CD14-positive monocyte (primary cell): Measurements from ENCODE around the gene ACVR2B. TPM values are rescaled to one million over a fixed set of nuclear protein-coding genes. Genes with fewer than 3 reads are reported as not detected.

Experiments
- DNase-seq, 3 donors: peaks; one replicate each; pipeline ENCODE4 v3.0.0-alpha.2; 2011 to 2022
- H2AFZ ChIP-seq: 2 replicates; pipeline ENCODE4 v1.6.0; 2012; ENCODE audit warnings: mild to moderate bottlenecking, low read depth, low read length, inconsistent platforms; ENCODE audit not compliant: insufficient read depth, poor library complexity, severe bottlenecking
- H3K27ac ChIP-seq, 2 donors: 1 replicate in 1 of 2; 2 replicates in 1 of 2; pipeline ENCODE4 v1.5.1; 2012 to 2013; ENCODE audit warnings: low read length in 2 of 2, control low read depth in 1 of 2, inconsistent platforms in 1 of 2, low read depth in 1 of 2, mild to moderate bottlenecking in 1 of 2
- H3K27me3 ChIP-seq, 2 donors: one replicate each; pipeline versions ENCODE4 v1.6.0 to v1.6.1; 2011 to 2013; ENCODE audit warnings: low read length in 2 of 2; ENCODE audit not compliant: control insufficient read depth in 2 of 2, insufficient read depth in 2 of 2
- H3K36me3 ChIP-seq, 2 donors: replicated peaks in 1 of 2; 1 replicate in 1 of 2; 2 replicates in 1 of 2; pipeline versions ENCODE4 v1.5.1 to v1.6.1; 2012 to 2013; ENCODE audit warnings: low read length in 2 of 2, control low read depth in 1 of 2, inconsistent platforms in 1 of 2, mild to moderate bottlenecking in 1 of 2; ENCODE audit not compliant: insufficient read depth in 2 of 2, control insufficient read depth in 1 of 2
- H3K4me1 ChIP-seq, 2 donors: 1 replicate in 1 of 2; 2 replicates in 1 of 2; pipeline versions ENCODE4 v1.5.1 to v1.6.1; 2012 to 2013; ENCODE audit warnings: low read length in 2 of 2, control low read depth in 1 of 2, inconsistent platforms in 1 of 2, mild to moderate bottlenecking in 1 of 2, moderate library complexity in 1 of 2; ENCODE audit not compliant: insufficient read depth in 2 of 2, control insufficient read depth in 1 of 2
- H3K4me2 ChIP-seq: replicated peaks from 2 replicates; pipeline ENCODE3; 2012; ENCODE audit warnings: low read length, moderate library complexity, mild to moderate bottlenecking; ENCODE audit not compliant: poor library complexity, severe bottlenecking; ENCODE audit errors: extremely low read depth
- H3K4me3 ChIP-seq, 3 experiments: fragments of 200-600 bp in 1 of 3; sonication (generic) in 1 of 3; replicated peaks in 1 of 3; 1 replicate in 2 of 3; 2 replicates in 1 of 3; pipeline ENCODE4 v1.5.1; 2011 to 2013; ENCODE audit warnings: low read length in 3 of 3, mild to moderate bottlenecking in 3 of 3, control low read depth in 2 of 3, low read depth in 2 of 3, inconsistent platforms in 1 of 3, moderate library complexity in 1 of 3
- H3K79me2 ChIP-seq: 2 replicates; pipeline ENCODE4 v1.6.0; 2012; ENCODE audit warnings: mild to moderate bottlenecking, control low read depth, inconsistent platforms, low read length, moderate library complexity; ENCODE audit not compliant: insufficient read depth
- H3K9ac ChIP-seq: 2 replicates; pipeline ENCODE4 v1.6.0; 2017; ENCODE audit warnings: low read length, mild to moderate bottlenecking; ENCODE audit not compliant: insufficient read depth, poor library complexity, severe bottlenecking
- H3K9me3 ChIP-seq, 2 donors: replicated peaks in 1 of 2; 1 replicate in 1 of 2; 2 replicates in 1 of 2; pipeline versions ENCODE4 v1.5.1 to v1.6.1; 2012 to 2013; ENCODE audit warnings: low read length in 2 of 2, control low read depth in 1 of 2; ENCODE audit not compliant: control insufficient read depth in 1 of 2, insufficient read depth in 1 of 2
- H4K20me1 ChIP-seq: 2 replicates; pipeline ENCODE4 v1.6.0; 2012; ENCODE audit warnings: mild to moderate bottlenecking, low read length, control low read depth, moderate library complexity; ENCODE audit not compliant: insufficient read depth
- H3K27ac Mint-ChIP-seq, 7 donors: one replicate each; pipeline ENCODE4 v1.8.0; 2020; ENCODE audit warnings: mild to moderate bottlenecking in 7 of 7, mixed read lengths in 7 of 7, moderate library complexity in 6 of 7, inconsistent platforms in 2 of 7
- H3K27me3 Mint-ChIP-seq, 3 donors: one replicate each; pipeline ENCODE4 v1.8.0; 2021 to 2022; ENCODE audit warnings: low read depth in 3 of 3, mild to moderate bottlenecking in 3 of 3, mixed read lengths in 3 of 3, moderate library complexity in 3 of 3, inconsistent platforms in 1 of 3
- H3K36me3 Mint-ChIP-seq, 2 donors: one replicate each; pipeline ENCODE4 v1.8.0; 2020; ENCODE audit warnings: mixed read lengths in 2 of 2, inconsistent platforms in 1 of 2, mild to moderate bottlenecking in 1 of 2
- H3K4me1 Mint-ChIP-seq: one replicate; pipeline ENCODE4 v1.8.0; 2020; ENCODE audit warnings: mild to moderate bottlenecking, mixed read lengths
- H3K4me3 Mint-ChIP-seq, 2 donors: one replicate each; pipeline ENCODE4 v1.8.0; 2020; ENCODE audit warnings: mild to moderate bottlenecking in 2 of 2, mixed read lengths in 2 of 2, moderate library complexity in 1 of 2
- H3K9me3 Mint-ChIP-seq, 7 donors: one replicate each; pipeline ENCODE4 v1.8.0; 2020 to 2022; ENCODE audit warnings: mixed read lengths in 7 of 7, mild to moderate bottlenecking in 6 of 7, moderate library complexity in 6 of 7, inconsistent platforms in 2 of 7
- WGBS: methylation state at CpG from one replicate; pipeline ENCODE4 v1.1.5; 2013; ENCODE audit warnings: missing lambda C conversion rate; ENCODE audit not compliant: insufficient coverage; 5-methylcytosine and 5-hydroxymethylcytosine counted together
- intact Hi-C, 2 donors: fragments of 100-400 bp; cut with micrococcal nuclease; formaldehyde crosslinking; loops; one replicate each; pipeline versions ENCODE4 v1.15.0 to v1.15.1; 2023
- polyA plus RNA-seq, 3 donors: library from polyadenylated mRNA; depleted of rRNA in 1 of 3; unstranded in 2 of 3; stranded (reverse) in 1 of 3; fragments of 300-500 nt in 2 of 3; fragments of >200 nt in 1 of 3; fragmentation: Illumina TruSeq in 2 of 3; gene quantifications; 1 replicate in 2 of 3; 2 replicates in 1 of 3; pipeline ENCODE4 v1.2.3, GENCODE V29; 2012 to 2021
- TF ChIP-seq, protein P1 (sequence below): fragments of 200-600 bp; IDR thresholded peaks from one replicate; pipeline ENCODE4 v1.8.0; 2022; ENCODE audit warnings: antibody characterized with exemption, mild to moderate bottlenecking

The ACVR2B gene
- polyA plus RNA-seq, 3 donors = 0.15 to 0.41 TPM; not detected in 1

GRCh38 chr3:38480093-38480445 is 26.4 kb downstream of the ACVR2B start:
- intact Hi-C loops = loop anchor here in 1 of 2 donors (10.0 kb wide), 1 partner anchor 625 kb away; no protein-coding TSS in a partner anchor
- Mint-ChIP-seq H3K36me3 (peaks cover 2 to 4% of the 10 kb centered on the region in 2 donors), H3K4me3 (no peak overlapping the region), H3K9me3 (no peaks in the 10 kb centered on the region), H3K27ac (no peak overlapping the region), H3K4me1 (no peaks in the 10 kb centered on the region), H3K27me3 (no peaks in the 10 kb centered on the region)
- no peak overlapping the region for H3K27ac ChIP-seq
- H3K4me1 ChIP-seq = no peaks in the 10 kb centered on the region
- H3K36me3 ChIP-seq = peaks cover 0 to 2% of the 10 kb centered on the region in 2 donors
- H3K79me2 ChIP-seq = no peaks in the 10 kb centered on the region
- no peak overlapping the region for H2AFZ ChIP-seq
- no peaks in the 10 kb centered on the region for H3K27me3 ChIP-seq
- TF ChIP-seq, protein P1, sequence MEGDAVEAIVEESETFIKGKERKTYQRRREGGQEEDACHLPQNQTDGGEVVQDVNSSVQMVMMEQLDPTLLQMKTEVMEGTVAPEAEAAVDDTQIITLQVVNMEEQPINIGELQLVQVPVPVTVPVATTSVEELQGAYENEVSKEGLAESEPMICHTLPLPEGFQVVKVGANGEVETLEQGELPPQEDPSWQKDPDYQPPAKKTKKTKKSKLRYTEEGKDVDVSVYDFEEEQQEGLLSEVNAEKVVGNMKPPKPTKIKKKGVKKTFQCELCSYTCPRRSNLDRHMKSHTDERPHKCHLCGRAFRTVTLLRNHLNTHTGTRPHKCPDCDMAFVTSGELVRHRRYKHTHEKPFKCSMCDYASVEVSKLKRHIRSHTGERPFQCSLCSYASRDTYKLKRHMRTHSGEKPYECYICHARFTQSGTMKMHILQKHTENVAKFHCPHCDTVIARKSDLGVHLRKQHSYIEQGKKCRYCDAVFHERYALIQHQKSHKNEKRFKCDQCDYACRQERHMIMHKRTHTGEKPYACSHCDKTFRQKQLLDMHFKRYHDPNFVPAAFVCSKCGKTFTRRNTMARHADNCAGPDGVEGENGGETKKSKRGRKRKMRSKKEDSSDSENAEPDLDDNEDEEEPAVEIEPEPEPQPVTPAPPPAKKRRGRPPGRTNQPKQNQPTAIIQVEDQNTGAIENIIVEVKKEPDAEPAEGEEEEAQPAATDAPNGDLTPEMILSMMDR = peak; percentile 47
- H3K4me3 ChIP-seq = no peak overlapping the region
- H3K4me2 ChIP-seq = no peak overlapping the region
- WGBS = 46% methylated on average over 1 of the region's 3 CpGs
- H3K9me3 ChIP-seq = no peaks in the 10 kb centered on the region
- H4K20me1 ChIP-seq = no peaks in the 10 kb centered on the region
- no peak for DNase-seq
- H3K9ac ChIP-seq = no peak overlapping the region

- TF ChIP-seq, protein P1 = no peak
- peaks cover 2 to 4% of the 10 kb centered on the region in 2 donors for H3K36me3 Mint-ChIP-seq
- no CpG with 5 or more reads among the region's 2 CpGs for WGBS
These were observed 27.2 kb downstream of the ACVR2B start for GRCh38 chr3:38480930-38481329.

More at GRCh38 chr3:38480930-38481329, 27.2 kb downstream of the ACVR2B start:
- intact Hi-C loops = loop anchor here in 1 of 2 donors (10.0 kb wide), 1 partner anchor 626 kb away; no protein-coding TSS in a partner anchor
- peak overlapping the region in 1 of 7 donors; percentile 79 for H3K27ac Mint-ChIP-seq
- DNase-seq = no peak
- Histone ChIP-seq H3K9ac (no peak overlapping the region), H3K27me3 (no peaks in the 10 kb centered on the region), H4K20me1 (no peaks in the 10 kb centered on the region), H3K36me3 (peaks cover 0 to 2% of the 10 kb centered on the region in 2 donors), H3K4me1 (no peaks in the 10 kb centered on the region), H2AFZ (no peak overlapping the region), H3K9me3 (no peaks in the 10 kb centered on the region), H3K79me2 (no peaks in the 10 kb centered on the region), H3K4me3 (no peak overlapping the region), H3K27ac (no peak overlapping the region), H3K4me2 (no peak overlapping the region)
- H3K9me3 Mint-ChIP-seq = no peaks in the 10 kb centered on the region
- H3K27me3 Mint-ChIP-seq = no peaks in the 10 kb centered on the region
- H3K4me3 Mint-ChIP-seq = no peak overlapping the region
- H3K4me1 Mint-ChIP-seq = no peaks in the 10 kb centered on the region
